NT2/D1 (cell line): ENCODE data around the gene AQP10.

Experiments
- DNase-seq: peaks from one replicate; pipeline ENCODE4 v3.0.0-alpha.2; 2011; ENCODE audit warnings: low read depth, low spot score
- H3K27me3 ChIP-seq: 2 replicates; pipeline ENCODE4 v1.6.0; 2011; ENCODE audit warnings: mild to moderate bottlenecking; ENCODE audit not compliant: insufficient read length, insufficient read depth
- H3K36me3 ChIP-seq: 2 replicates; pipeline ENCODE4 v1.6.1; 2011; ENCODE audit warnings: mild to moderate bottlenecking, low read length, mixed read lengths; ENCODE audit not compliant: insufficient read depth, insufficient read length
- H3K4me1 ChIP-seq: 2 replicates; pipeline ENCODE4 v1.5.1; 2011; ENCODE audit not compliant: insufficient read depth, insufficient read length
- H3K4me3 ChIP-seq: 2 replicates; pipeline ENCODE4 v1.5.1; 2011; ENCODE audit warnings: low read depth; ENCODE audit not compliant: insufficient read length
- H3K9ac ChIP-seq: 2 replicates; pipeline ENCODE4 v1.6.0; 2011; ENCODE audit warnings: low read depth; ENCODE audit not compliant: insufficient read length
- H3K9me3 ChIP-seq: 2 replicates; pipeline ENCODE4 v1.5.1; 2011; ENCODE audit warnings: mild to moderate bottlenecking, low read length; ENCODE audit not compliant: insufficient read depth
- SUZ12 ChIP-seq: IDR thresholded peaks from 2 replicates; pipeline ENCODE4 v1.6.1; 2011; ENCODE audit not compliant: insufficient read length, insufficient read depth; ENCODE audit errors: extremely low read depth
- YY1 ChIP-seq: IDR thresholded peaks from 2 replicates; pipeline ENCODE4 v1.6.1; 2011; ENCODE audit not compliant: insufficient read length, insufficient read depth
- ZNF274 ChIP-seq: IDR thresholded peaks from 2 replicates; pipeline ENCODE4 v1.6.1; 2011; ENCODE audit warnings: mild to moderate bottlenecking, low read depth, low read length

Gene AQP10

GRCh38 chr1:154325583-154326545 is 5.0 kb downstream of the AQP10 start:
- H3K9ac ChIP-seq, result peak overlapping the region; percentile 98
- peaks cover 11% of the 10 kb centered on the region for H3K27me3 ChIP-seq
- peak; percentile 91 for DNase-seq
- H3K9me3 ChIP-seq, result no peaks in the 10 kb centered on the region
- peak overlapping the region; percentile 92 for H3K4me3 ChIP-seq
- peaks cover 35% of the 10 kb centered on the region for H3K4me1 ChIP-seq
- no peak for TF ChIP-seq ZNF274
- TF ChIP-seq SUZ12, result no peak
- TF ChIP-seq YY1, result peak; percentile 42
- peaks cover 19% of the 10 kb centered on the region for H3K36me3 ChIP-seq

GRCh38 chr1:154326546-154327465 is 5.9 kb downstream of the AQP10 start:
- Histone ChIP-seq H3K36me3 (peaks cover 28% of the 10 kb centered on the region), H3K9ac (peak overlapping the region; percentile 98), H3K9me3 (no peaks in the 10 kb centered on the region), H3K27me3 (peaks cover 11% of the 10 kb centered on the region), H3K4me3 (peak overlapping the region; percentile 92), H3K4me1 (peaks cover 40% of the 10 kb centered on the region)
- no peak for DNase-seq
- TF ChIP-seq SUZ12 (no peak), ZNF274 (no peak), YY1 (peak; percentile 5)

- DNase-seq, result no peak
- peak overlapping the region; percentile 16 for H3K4me3 ChIP-seq
- peak overlapping the region; percentile 57 for H3K9ac ChIP-seq
- TF ChIP-seq YY1 (no peak), SUZ12 (no peak), ZNF274 (no peak)
- H3K4me1 ChIP-seq, result peaks cover 40% of the 10 kb centered on the region
- H3K27me3 ChIP-seq, result peaks cover 11% of the 10 kb centered on the region
- no peaks in the 10 kb centered on the region for H3K9me3 ChIP-seq
- H3K36me3 ChIP-seq, result peaks cover 37% of the 10 kb centered on the region
Measured at GRCh38 chr1:154327466-154328317, 6.8 kb downstream of the AQP10 start.

GRCh38 chr1:154328318-154329151 is 7.6 kb downstream of the AQP10 start:
- DNase-seq, result no peak
- Histone ChIP-seq H3K36me3 (peaks cover 44% of the 10 kb centered on the region), H3K9ac (peak overlapping the region; percentile 57), H3K4me3 (peak overlapping the region; percentile 31), H3K9me3 (no peaks in the 10 kb centered on the region), H3K4me1 (peaks cover 40% of the 10 kb centered on the region), H3K27me3 (peaks cover 5% of the 10 kb centered on the region)
- TF ChIP-seq ZNF274 (no peak), YY1 (no peak), SUZ12 (no peak)

- peaks cover 39% of the 10 kb centered on the region for H3K4me1 ChIP-seq
- H3K9ac ChIP-seq, result peak overlapping the region; percentile 47
- H3K4me3 ChIP-seq, result peak overlapping the region; percentile 31
- peaks cover 50% of the 10 kb centered on the region for H3K36me3 ChIP-seq
- H3K9me3 ChIP-seq, result no peaks in the 10 kb centered on the region
- H3K27me3 ChIP-seq, result no peaks in the 10 kb centered on the region
- no peak for TF ChIP-seq SUZ12
- TF ChIP-seq YY1, result no peak
- TF ChIP-seq ZNF274, result no peak
- peak; percentile 76 for DNase-seq
Measured at GRCh38 chr1:154329152-154329521, 8.2 kb downstream of the AQP10 start.

- peaks cover 55% of the 10 kb centered on the region for H3K36me3 ChIP-seq
- peak overlapping the region; percentile 47 for H3K9ac ChIP-seq
- H3K9me3 ChIP-seq, result no peaks in the 10 kb centered on the region
- H3K27me3 ChIP-seq, result no peaks in the 10 kb centered on the region
- peaks cover 40% of the 10 kb centered on the region for H3K4me1 ChIP-seq
- H3K4me3 ChIP-seq, result no peak overlapping the region
- DNase-seq, result no peak
- TF ChIP-seq YY1, result no peak
- TF ChIP-seq SUZ12, result no peak
- no peak for TF ChIP-seq ZNF274
Measured at GRCh38 chr1:154329551-154330131, 8.7 kb downstream of the AQP10 start.
